ENCODE data around the gene COL13A1. TPM values are rescaled to one million over a fixed set of nuclear protein-coding genes. Genes with fewer than 3 reads are reported as not detected.

Gene COL13A1
- total RNA-seq, 1 experiment from 2014 or later, result 5.9 TPM

DNA sequence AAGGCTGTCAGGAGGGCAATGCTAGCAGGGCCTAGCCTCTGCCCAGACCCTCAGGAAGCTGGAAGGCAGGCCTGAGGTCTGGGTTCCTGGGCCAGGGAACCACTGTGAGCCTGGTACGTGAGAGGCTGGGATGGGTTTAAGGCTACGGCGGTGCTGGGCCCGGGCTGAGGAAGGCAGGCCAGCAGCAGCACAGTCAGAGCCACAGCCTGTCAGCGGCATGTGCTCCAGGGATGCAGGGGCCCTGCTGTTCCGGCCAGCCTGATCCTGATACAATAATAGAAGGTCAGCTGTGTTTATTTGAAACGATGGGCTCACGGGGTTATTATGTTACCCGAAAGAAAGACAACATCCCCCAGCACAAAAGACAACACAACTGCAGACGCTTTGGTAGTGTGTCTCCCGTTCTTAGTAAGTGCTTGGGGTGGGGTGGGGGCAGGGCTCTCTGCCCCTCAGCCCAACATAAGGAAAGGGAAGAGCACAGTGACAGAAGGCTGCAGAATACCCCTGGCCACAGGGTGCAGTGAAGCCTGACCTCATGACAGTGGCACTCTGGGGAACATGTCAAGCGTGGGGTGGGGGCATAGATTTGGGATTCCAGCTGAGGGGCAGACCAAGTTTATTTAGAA is 95.0 kb downstream of the COL13A1 start (continued):
- TF ChIP-seq CTCF (IDR thresholded peaks at IDR 0.05 in 2 of 3, conservative IDR thresholded peaks at IDR 0.05 in 1 of 3; ENCODE audit: borderline replicate concordance in 1 of 3, insufficient read depth in 1 of 3, low read depth in 2 of 3, low read length in 2 of 3) (no peak), EZH2phosphoT487 (IDR thresholded peaks at IDR 0.05; ENCODE audit: borderline replicate concordance) (no peak), SRF (IDR thresholded peaks at IDR 0.05; ENCODE audit: low read depth) (no peak), JUND (IDR thresholded peaks at IDR 0.05) (no peak), TCF7L2 (IDR thresholded peaks at IDR 0.05; ENCODE audit: borderline replicate concordance, extremely low read depth, insufficient read depth, insufficient read length) (no peak)

GRCh38 chr10:69897432-69897831 is 95.7 kb downstream of the COL13A1 start:
- Histone ChIP-seq H3K36me3 (ENCODE audit: control insufficient read depth in 1 of 2, insufficient read depth in 2 of 2, low read length in 2 of 2) (no peaks in the 10 kb centered on the region), H3K4me2 (ENCODE audit: low read length) (no peak overlapping the region), H3K4me1 (ENCODE audit: control insufficient read depth in 1 of 2, insufficient read depth in 2 of 2, low read length in 2 of 2) (peaks cover 0 to 16% of the 10 kb centered on the region in 2 experiments; a peak in 3 of 4 replicates), H3K9me2 (ENCODE audit: insufficient read depth) (no peaks in the 10 kb centered on the region), H3K9ac (ENCODE audit: low read length) (no peak overlapping the region), H3K9me3 (ENCODE audit: control insufficient read depth in 1 of 2, insufficient read depth in 1 of 2, low read depth in 1 of 2, low read length in 2 of 2) (no peaks in the 10 kb centered on the region), H2AFZ (ENCODE audit: low read depth, low read length, poor library complexity, severe bottlenecking) (no peak overlapping the region), H3K79me2 (ENCODE audit: insufficient read depth, low read length) (no peaks in the 10 kb centered on the region), H3K27ac (ENCODE audit: low read depth, low read length) (no peak overlapping the region), H3K27me3 (ENCODE audit: insufficient read depth, low read length) (no peaks in the 10 kb centered on the region), H4K20me1 (ENCODE audit: insufficient read depth) (no peaks in the 10 kb centered on the region), H3K4me3 (replicated peaks in 1 of 2; ENCODE audit: low read depth in 1 of 2, low read length in 2 of 2) (no peak overlapping the region)
- intact Hi-C loops (cut with micrococcal nuclease), result no loop called here
- ChIA-PET CTCF (interaction anchor here (0.8 to 0.9 kb wide), 2 partner anchors 19 to 61 kb away, joined by 3 to 4 read pairs; no protein-coding TSS in a partner anchor), POLR2A (no interaction called here), RAD21 (ENCODE audit: low non-redundant PET in 1 of 2, low total read pairs in 2 of 2, uncharacterized antibody in 2 of 2, unreplicated experiment in 2 of 2) (no interaction called here)
- TF ChIP-seq, protein P1, sequence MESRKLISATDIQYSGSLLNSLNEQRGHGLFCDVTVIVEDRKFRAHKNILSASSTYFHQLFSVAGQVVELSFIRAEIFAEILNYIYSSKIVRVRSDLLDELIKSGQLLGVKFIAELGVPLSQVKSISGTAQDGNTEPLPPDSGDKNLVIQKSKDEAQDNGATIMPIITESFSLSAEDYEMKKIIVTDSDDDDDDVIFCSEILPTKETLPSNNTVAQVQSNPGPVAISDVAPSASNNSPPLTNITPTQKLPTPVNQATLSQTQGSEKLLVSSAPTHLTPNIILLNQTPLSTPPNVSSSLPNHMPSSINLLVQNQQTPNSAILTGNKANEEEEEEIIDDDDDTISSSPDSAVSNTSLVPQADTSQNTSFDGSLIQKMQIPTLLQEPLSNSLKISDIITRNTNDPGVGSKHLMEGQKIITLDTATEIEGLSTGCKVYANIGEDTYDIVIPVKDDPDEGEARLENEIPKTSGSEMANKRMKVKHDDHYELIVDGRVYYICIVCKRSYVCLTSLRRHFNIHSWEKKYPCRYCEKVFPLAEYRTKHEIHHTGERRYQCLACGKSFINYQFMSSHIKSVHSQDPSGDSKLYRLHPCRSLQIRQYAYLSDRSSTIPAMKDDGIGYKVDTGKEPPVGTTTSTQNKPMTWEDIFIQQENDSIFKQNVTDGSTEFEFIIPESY (IDR thresholded peaks at IDR 0.05; ENCODE audit: extremely low read depth, insufficient replicate concordance, low read length), result no peak
- no peak for TF ChIP-seq JUND (IDR thresholded peaks at IDR 0.05)
- no peak for TF ChIP-seq POLR2AphosphoS5 (IDR thresholded peaks at IDR 0.05; ENCODE audit: low read depth, low read length)
- no peak for TF ChIP-seq MAX (IDR thresholded peaks at IDR 0.05)
- no peak for TF ChIP-seq ZFX (IDR thresholded peaks at IDR 0.05)
- TF ChIP-seq SP1 (IDR thresholded peaks at IDR 0.05; ENCODE audit: low read depth), result no peak
- TF ChIP-seq POLR2A (IDR thresholded peaks at IDR 0.05; ENCODE audit: borderline replicate concordance, extremely low read depth, insufficient read depth, insufficient read length), result no peak
- no peak for TF ChIP-seq CBX3 (IDR thresholded peaks at IDR 0.05; ENCODE audit: low read depth)
- DNase-seq (ENCODE audit: low read depth, low spot score) (no peak), ATAC-seq (no peak)
- BruUV-seq (replicated peaks), result no TSS peak
